HFFc6 (cell line): ENCODE results near the gene VSX1. TPM values are rescaled to one million over a fixed set of nuclear protein-coding genes. Genes with fewer than 3 reads are reported as not detected.

Source experiments
- DNase-seq: peaks from one replicate; pipeline ENCODE4 v3.0.0-alpha.2; 2018
- H3K27ac Mint-ChIP-seq: 2 replicates; pipeline ENCODE4 v1.8.0; 2020; ENCODE audit warnings: mild to moderate bottlenecking, mixed read lengths
- H3K27me3 Mint-ChIP-seq: 2 replicates; pipeline ENCODE4 v1.8.0; 2021; ENCODE audit warnings: mild to moderate bottlenecking, moderate library complexity, mixed read lengths; ENCODE audit not compliant: insufficient read depth
- H3K36me3 Mint-ChIP-seq: 2 replicates; pipeline ENCODE4 v1.8.0; 2021; ENCODE audit warnings: low read depth, mixed read lengths
- H3K4me1 Mint-ChIP-seq: 2 replicates; pipeline ENCODE4 v1.8.0; 2020; ENCODE audit warnings: low read depth, mixed read lengths
- H3K4me3 Mint-ChIP-seq: 2 replicates; pipeline ENCODE4 v1.8.0; 2020; ENCODE audit warnings: mild to moderate bottlenecking, moderate library complexity, mixed read lengths
- H3K9me3 Mint-ChIP-seq: 2 replicates; pipeline ENCODE4 v1.8.0; 2020; ENCODE audit warnings: mild to moderate bottlenecking, mixed read lengths
- CTCF ChIP-seq: fragments of 200-600 bp; sonication (generic); IDR thresholded peaks from 2 replicates; pipeline ENCODE4 v1.5.0; 2021; ENCODE audit warnings: antibody characterized with exemption, mild to moderate bottlenecking
- total RNA-seq, 6 experiments: library from RNA; stranded (reverse); fragmentation: NEBNext Ultra II Directional; extraction: Animal tissue kit (Norgen Biotek cat#: 25700); gene quantifications; 2 replicates in 1 of 6; 3 replicates in 5 of 6; pipeline ENCODE4 v1.2.3, GENCODE V29; 2021

Gene VSX1
- total RNA-seq, 6 experiments from 2014 or later: not detected

DNA sequence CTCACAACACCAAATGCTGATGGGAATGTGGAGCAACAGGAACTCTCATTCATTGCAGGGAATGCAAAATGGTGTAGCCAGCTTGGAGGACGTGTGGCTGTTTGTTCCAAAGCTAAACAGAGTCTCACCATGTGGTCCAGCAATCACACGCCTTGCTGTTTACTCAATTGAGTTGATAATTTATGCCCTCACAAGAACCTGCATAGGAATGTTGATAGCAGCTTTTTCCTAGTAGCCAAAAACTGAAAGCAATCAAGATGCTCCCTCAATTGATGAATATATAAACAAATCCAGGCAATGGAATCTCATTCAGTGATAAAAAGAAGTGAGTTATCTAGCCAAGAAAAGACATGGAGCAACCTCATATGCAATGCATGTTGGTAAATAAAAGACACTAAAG is 15.6 kb upstream of the VSX1 start:
- Mint-ChIP-seq H3K9me3 (no peaks in the 10 kb centered on the region), H3K4me1 (no peaks in the 10 kb centered on the region), H3K27ac (no peak overlapping the region), H3K27me3 (peaks cover 46% of the 10 kb centered on the region), H3K4me3 (no peak overlapping the region), H3K36me3 (no peaks in the 10 kb centered on the region)
- TF ChIP-seq CTCF: no peak
- no peak for DNase-seq

- Mint-ChIP-seq H3K27me3 (peaks cover 58% of the 10 kb centered on the region), H3K36me3 (no peaks in the 10 kb centered on the region), H3K4me3 (no peak overlapping the region), H3K9me3 (no peaks in the 10 kb centered on the region), H3K4me1 (no peaks in the 10 kb centered on the region), H3K27ac (no peak overlapping the region)
- no peak for TF ChIP-seq CTCF
- no peak for DNase-seq
These were observed 8.8 kb upstream of the VSX1 start for GRCh38 chr20:25090492-25091429.

DNA sequence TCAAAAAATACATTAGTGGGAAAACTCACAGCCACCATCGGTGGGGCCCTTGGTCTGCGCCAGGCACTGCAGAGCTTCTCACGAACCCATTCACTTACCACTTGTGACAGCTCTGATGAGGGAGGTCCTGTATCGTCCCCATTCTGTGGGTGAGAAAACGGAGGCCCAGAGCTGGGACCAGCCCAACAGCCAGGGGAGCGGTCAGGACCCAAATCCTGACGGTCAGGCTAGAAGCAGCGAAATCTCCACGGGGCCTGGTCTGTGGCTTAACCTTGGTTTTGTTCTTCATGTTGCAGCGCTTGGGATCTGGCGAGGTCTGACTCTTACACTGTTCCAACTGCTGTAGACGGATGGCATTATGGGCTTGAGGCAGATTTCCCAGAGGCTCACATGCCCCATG is 7.7 kb upstream of the VSX1 start:
- Mint-ChIP-seq H3K27me3 (peaks cover 66% of the 10 kb centered on the region), H3K27ac (no peak overlapping the region), H3K36me3 (no peaks in the 10 kb centered on the region), H3K4me1 (no peaks in the 10 kb centered on the region), H3K4me3 (no peak overlapping the region), H3K9me3 (no peaks in the 10 kb centered on the region)
- no peak for DNase-seq
- TF ChIP-seq CTCF: no peak

DNA sequence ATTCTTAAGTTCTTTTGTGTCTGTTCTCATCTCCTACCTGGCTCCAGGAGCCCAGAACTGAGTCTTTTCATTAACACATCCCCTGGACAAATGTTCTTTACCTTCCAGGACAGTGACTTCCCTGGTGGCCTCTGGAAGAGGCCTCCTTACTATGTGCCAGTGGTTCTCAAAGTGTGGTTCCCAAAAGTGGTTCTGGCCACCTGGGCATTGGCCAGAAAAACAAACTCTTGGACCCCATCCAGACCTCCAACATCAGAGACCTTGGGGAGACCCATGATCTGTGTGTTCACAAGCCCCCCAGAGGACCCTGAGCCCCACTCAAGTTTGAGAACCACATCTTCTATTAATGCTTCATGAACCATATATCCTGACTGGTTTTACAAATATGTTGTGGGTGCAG is 7.2 kb upstream of the VSX1 start:
- no peak overlapping the region for H3K27ac Mint-ChIP-seq
- TF ChIP-seq CTCF: no peak
- no peaks in the 10 kb centered on the region for H3K4me1 Mint-ChIP-seq
- peaks cover 65% of the 10 kb centered on the region for H3K27me3 Mint-ChIP-seq
- no peak for DNase-seq
- H3K4me3 Mint-ChIP-seq: no peak overlapping the region
- no peaks in the 10 kb centered on the region for H3K36me3 Mint-ChIP-seq
- no peaks in the 10 kb centered on the region for H3K9me3 Mint-ChIP-seq

GRCh38 chr20:25088267-25088666 is 6.3 kb upstream of the VSX1 start:
- Mint-ChIP-seq H3K4me1 (0 out of 2 replicates have a peak, but pooled peaks cover 5% of the 10 kb centered on the region), H3K4me3 (no peak overlapping the region)

More at GRCh38 chr20:25088267-25088666, 6.3 kb upstream of the VSX1 start:
- H3K27me3 Mint-ChIP-seq: peaks cover 69% of the 10 kb centered on the region
- TF ChIP-seq CTCF: no peak
- no peaks in the 10 kb centered on the region for H3K9me3 Mint-ChIP-seq
- no peak for DNase-seq
- no peaks in the 10 kb centered on the region for H3K36me3 Mint-ChIP-seq
- no peak overlapping the region for H3K27ac Mint-ChIP-seq
